Neuronal stem cell (in vitro differentiated cells): ENCODE measurements around the gene SMCO3.
"Not testable (repeated sequence)": the region's sequence is repeated elsewhere in the genome, so short reads cannot be mapped to it uniquely, and the experiment has no call there.

Experiments used
- DNase-seq: peaks from one replicate; pipeline ENCODE4 v3.0.0-alpha.2; 2013; ENCODE audit warnings: low spot score
- H2AFZ ChIP-seq: one replicate; pipeline ENCODE4 v1.6.1; 2013; ENCODE audit warnings: mild to moderate bottlenecking, low read length, inconsistent platforms
- H2AK5ac ChIP-seq: 2 replicates; pipeline ENCODE4 v1.6.1; 2013; ENCODE audit warnings: low read depth, mild to moderate bottlenecking, inconsistent platforms, low read length, moderate library complexity, mixed read lengths
- H2BK120ac ChIP-seq: 2 replicates; pipeline ENCODE4 v1.6.1; 2013; ENCODE audit warnings: low read depth, mild to moderate bottlenecking, inconsistent platforms, low read length, moderate library complexity, mixed read lengths
- H2BK12ac ChIP-seq: one replicate; pipeline ENCODE4 v1.6.1; 2013; ENCODE audit warnings: low read length, inconsistent platforms
- H2BK15ac ChIP-seq: 2 replicates; pipeline ENCODE4 v1.6.1; 2013; ENCODE audit warnings: mild to moderate bottlenecking, low read length, inconsistent platforms, mixed read lengths
- H2BK5ac ChIP-seq: one replicate; pipeline ENCODE4 v1.6.1; 2013; ENCODE audit warnings: inconsistent platforms, mild to moderate bottlenecking, low read length, moderate library complexity
- H3K14ac ChIP-seq: one replicate; pipeline ENCODE4 v1.6.1; 2013; ENCODE audit warnings: low read length, inconsistent platforms
- H3K18ac ChIP-seq: 2 replicates; pipeline ENCODE4 v1.6.1; 2013; ENCODE audit warnings: low read length, inconsistent platforms
- H3K23ac ChIP-seq: 2 replicates; pipeline ENCODE4 v1.6.1; 2013; ENCODE audit warnings: low read depth, mild to moderate bottlenecking, mixed read lengths, low read length, inconsistent platforms; ENCODE audit not compliant: poor library complexity
- H3K27ac ChIP-seq: replicated peaks from 3 replicates; pipeline ENCODE4 v1.5.1; 2013; ENCODE audit warnings: low read length, inconsistent platforms
- H3K27me3 ChIP-seq, 3 experiments: 2 replicates each; pipeline ENCODE4 v1.6.1; 2013; ENCODE audit warnings: low read length in 3 of 3, mild to moderate bottlenecking in 2 of 3, inconsistent platforms in 1 of 3, low read depth in 1 of 3, mixed read lengths in 1 of 3, moderate library complexity in 1 of 3; ENCODE audit not compliant: control insufficient read depth in 3 of 3, insufficient read depth in 3 of 3
- H3K36me3 ChIP-seq, 2 donors: replicated peaks in 1 of 2; 2 replicates each; pipeline ENCODE4 v1.6.1; 2013; ENCODE audit warnings: low read length in 2 of 2; ENCODE audit not compliant: control insufficient read depth in 2 of 2, insufficient read depth in 2 of 2
- H3K4ac ChIP-seq: 2 replicates; pipeline ENCODE4 v1.6.1; 2013; ENCODE audit warnings: inconsistent platforms, mild to moderate bottlenecking, low read length, moderate library complexity
- H3K4me1 ChIP-seq, 2 donors: 1 replicate in 1 of 2; 2 replicates in 1 of 2; pipeline ENCODE4 v1.6.1; 2013; ENCODE audit warnings: low read length in 2 of 2, low read depth in 1 of 2; ENCODE audit not compliant: control insufficient read depth in 2 of 2, insufficient read depth in 1 of 2
- H3K4me2 ChIP-seq: one replicate; pipeline ENCODE4 v1.6.1; 2013; ENCODE audit warnings: mild to moderate bottlenecking, low read length, inconsistent platforms; ENCODE audit not compliant: insufficient read depth, poor library complexity, severe bottlenecking
- H3K4me3 ChIP-seq, 2 donors: 2 replicates each; pipeline ENCODE4 v1.5.1; 2013; ENCODE audit warnings: low read length in 2 of 2, mild to moderate bottlenecking in 2 of 2, inconsistent platforms in 1 of 2, moderate library complexity in 1 of 2
- H3K79me1 ChIP-seq: one replicate; pipeline ENCODE4 v1.6.1; 2013; ENCODE audit warnings: low read depth, mild to moderate bottlenecking, inconsistent platforms, low read length, moderate library complexity
- H3K9ac ChIP-seq: one replicate; pipeline ENCODE4 v1.6.1; 2013; ENCODE audit warnings: mild to moderate bottlenecking, low read depth, low read length, inconsistent platforms; ENCODE audit not compliant: poor library complexity
- H3K9me3 ChIP-seq, 2 donors: replicated peaks in 1 of 2; 2 replicates each; pipeline versions ENCODE3 to v1.6.1; 2013; ENCODE audit warnings: low read length in 2 of 2, mild to moderate bottlenecking in 2 of 2, inconsistent platforms in 1 of 2, low read depth in 1 of 2, mixed read lengths in 1 of 2, moderate library complexity in 1 of 2; ENCODE audit not compliant: control insufficient read depth in 2 of 2, insufficient read depth in 1 of 2
- H4K8ac ChIP-seq: one replicate; pipeline ENCODE4 v1.6.1; 2013; ENCODE audit warnings: low read depth, mild to moderate bottlenecking, inconsistent platforms, low read length, moderate library complexity
- H4K91ac ChIP-seq: one replicate; pipeline ENCODE4 v1.6.1; 2013; ENCODE audit warnings: low read length, low read depth, mild to moderate bottlenecking, inconsistent platforms; ENCODE audit not compliant: poor library complexity
- WGBS, 2 donors: extraction: QIAGEN DNeasy Blood & Tissue Kit; methylation state at CpG; one replicate each; pipeline ENCODE4 v1.1.7; 2013; ENCODE audit warnings: missing lambda C conversion rate in 2 of 2, mixed read lengths in 1 of 2; ENCODE audit not compliant: insufficient read length in 2 of 2, insufficient replicate concordance in 1 of 2; ENCODE audit errors: extremely low coverage in 2 of 2; 5-methylcytosine and 5-hydroxymethylcytosine counted together

The SMCO3 gene

GRCh38 chr12:14768823-14769405 is 45.1 kb downstream of the SMCO3 start:
- Histone ChIP-seq H3K14ac (no peak overlapping the region), H2BK15ac (no peak overlapping the region), H3K4me1 (peaks cover 0 to 4% of the 10 kb centered on the region in 2 donors), H3K27me3 (peaks cover 0 to 4% (median 0%) of the 10 kb centered on the region in 3 experiments), H2BK120ac (no peak overlapping the region), H4K91ac (no peak overlapping the region), H4K8ac (no peak overlapping the region), H2AFZ (no peak overlapping the region), H3K27ac (no peak overlapping the region), H3K9ac (peak overlapping the region; percentile 98), H3K79me1 (peaks cover 6% of the 10 kb centered on the region), H3K23ac (peak overlapping the region; percentile 95), H3K18ac (peak overlapping the region; percentile 99), H2BK5ac (no peak overlapping the region), H3K4me3 (peak overlapping the region in 1 of 2 donors; percentile 95), H3K36me3 (no peaks in the 10 kb centered on the region), H2AK5ac (no peak overlapping the region), H3K9me3 (peaks cover 0 to 11% of the 10 kb centered on the region in 2 donors), H3K4ac (no peak overlapping the region), H2BK12ac (no peak overlapping the region), H3K4me2 (peak overlapping the region; percentile 97)
- no CpG with 5 or more reads among the region's 16 CpGs for WGBS, 2 donors
- no peak for DNase-seq

DNA sequence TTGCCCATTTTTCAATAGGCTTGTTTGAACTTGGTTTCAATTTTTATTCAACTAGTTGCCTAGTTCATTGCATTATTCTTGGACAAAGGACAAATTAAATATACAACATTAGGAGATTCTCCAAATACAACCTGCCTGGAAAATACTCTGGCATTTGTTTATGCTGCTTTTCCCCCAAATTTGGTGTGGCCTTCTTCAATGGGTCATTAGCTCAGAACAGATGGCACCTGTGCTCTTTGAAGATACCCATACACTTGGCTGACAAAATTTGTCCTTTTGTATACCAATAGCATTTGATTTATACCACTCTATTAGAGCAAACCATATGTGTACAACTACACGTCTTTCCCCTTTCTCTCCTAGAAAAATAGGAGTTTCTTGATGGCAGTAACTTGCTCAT is 46.4 kb downstream of the SMCO3 start:
- Histone ChIP-seq H3K79me1 (peaks cover 6% of the 10 kb centered on the region), H3K36me3 (no peaks in the 10 kb centered on the region), H3K27me3 (peaks cover 0 to 4% (median 0%) of the 10 kb centered on the region in 3 experiments), H2BK15ac (no peak overlapping the region), H3K9ac (no peak overlapping the region), H3K14ac (no peak overlapping the region), H3K4ac (no peak overlapping the region), H4K8ac (no peak overlapping the region), H3K4me3 (no peak overlapping the region), H3K4me1 (peaks cover 0 to 4% of the 10 kb centered on the region in 2 donors), H2AK5ac (no peak overlapping the region), H3K23ac (no peak overlapping the region), H3K18ac (no peak overlapping the region), H2BK120ac (no peak overlapping the region), H2BK5ac (no peak overlapping the region), H2AFZ (no peak overlapping the region), H3K4me2 (no peak overlapping the region), H3K27ac (no peak overlapping the region), H2BK12ac (no peak overlapping the region), H3K9me3 (peaks cover 0 to 9% of the 10 kb centered on the region in 2 donors), H4K91ac (no peak overlapping the region)
- no peak for DNase-seq
- WGBS, 2 donors: no CpG with 5 or more reads among the region's 1 CpG

GRCh38 chr12:14766649-14767215 is 47.2 kb downstream of the SMCO3 start:
- Histone ChIP-seq H3K4me2 (no peak overlapping the region), H2AK5ac (no peak overlapping the region), H4K8ac (no peak overlapping the region), H3K9ac (no peak overlapping the region), H3K4me3 (no peak overlapping the region), H2BK15ac (no peak overlapping the region), H2BK120ac (no peak overlapping the region), H3K27ac (no peak overlapping the region), H2AFZ (no peak overlapping the region), H3K79me1 (peaks cover 6% of the 10 kb centered on the region), H4K91ac (no peak overlapping the region), H3K27me3 (peaks cover 0 to 4% (median 0%) of the 10 kb centered on the region in 3 experiments), H3K9me3 (peaks cover 0 to 9% of the 10 kb centered on the region in 2 donors), H3K36me3 (no peaks in the 10 kb centered on the region), H3K14ac (no peak overlapping the region), H2BK12ac (no peak overlapping the region), H2BK5ac (no peak overlapping the region), H3K23ac (no peak overlapping the region), H3K18ac (no peak overlapping the region), H3K4ac (no peak overlapping the region), H3K4me1 (peaks cover 0 to 4% of the 10 kb centered on the region in 2 donors)
- DNase-seq: no peak
- WGBS, 2 donors: no CpG with 5 or more reads among the region's 3 CpGs

DNA sequence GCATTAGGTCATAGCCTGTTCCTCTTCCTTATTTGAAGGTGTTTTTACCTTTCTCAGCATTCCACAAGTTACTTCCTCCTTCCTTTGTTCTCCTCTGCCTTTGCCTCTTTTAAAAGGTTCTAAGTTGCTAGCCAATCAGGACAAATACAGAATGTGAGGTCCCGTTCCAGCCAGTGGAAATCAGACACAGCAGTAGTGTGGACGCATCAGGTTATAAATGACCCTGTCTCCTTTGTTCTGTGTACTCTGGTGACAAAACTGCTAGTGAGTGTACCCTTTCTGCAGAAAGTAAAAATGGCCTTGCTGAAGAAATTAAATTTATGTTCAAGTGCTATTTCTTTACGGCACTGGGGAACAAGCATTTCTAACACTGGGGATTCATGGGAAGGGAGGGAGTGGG is 48.0 kb downstream of the SMCO3 start:
- not testable (repeated sequence) for H3K18ac ChIP-seq, H3K23ac ChIP-seq, H2BK15ac ChIP-seq, H3K4me1 ChIP-seq, H3K14ac ChIP-seq, H3K9me3 ChIP-seq, H4K8ac ChIP-seq, H3K4me3 ChIP-seq, H3K27ac ChIP-seq, H2BK120ac ChIP-seq, H3K79me1 ChIP-seq, H2AK5ac ChIP-seq, H2AFZ ChIP-seq, H2BK5ac ChIP-seq, H3K4ac ChIP-seq, H4K91ac ChIP-seq, H3K4me2 ChIP-seq, DNase-seq, H2BK12ac ChIP-seq, H3K9ac ChIP-seq, H3K36me3 ChIP-seq, H3K27me3 ChIP-seq
- WGBS, 2 donors: no CpG with 5 or more reads among the region's 3 CpGs
